ENCODE measurements around the gene PRPH.

The PRPH gene

DNA sequence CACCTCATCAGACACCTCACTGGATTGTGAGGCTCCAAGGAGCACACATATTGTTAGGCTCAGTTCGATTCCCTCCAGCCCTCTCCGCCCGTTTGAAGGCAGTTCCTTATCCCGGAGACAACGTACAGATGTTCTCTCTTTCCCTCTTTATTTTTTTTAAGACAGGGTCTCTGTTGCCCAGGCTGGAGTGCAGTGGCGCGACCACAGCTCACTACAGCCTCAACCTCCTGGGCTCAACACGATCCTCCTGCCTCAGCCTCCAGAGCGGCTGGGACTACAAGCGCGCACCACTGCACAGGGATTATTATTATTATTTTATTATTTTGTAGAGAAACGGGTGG, 27.4 kb downstream of the PRPH start:
- Histone ChIP-seq H2AFZ (ENCODE audit: low read depth, low read length) (peak overlapping the region; percentile 97), H3K4me3 (ENCODE audit: low read depth in 1 of 2, low read length in 2 of 2) (peak overlapping the region; percentile 73; a peak in 3 of 4 replicates), H3K9ac (ENCODE audit: low read depth, low read length) (peak overlapping the region; percentile 69), H3K27me3 (ENCODE audit: insufficient read depth, low read length, poor library complexity) (no peaks in the 10 kb centered on the region), H3K9me3 (ENCODE audit: insufficient read depth, low read length, severe bottlenecking) (no peaks in the 10 kb centered on the region), H3K27ac (ENCODE audit: low read length) (peak overlapping the region; percentile 95), H3K36me3 (ENCODE audit: insufficient read depth, low read length) (peaks cover 35% of the 10 kb centered on the region), H3K4me1 (ENCODE audit: insufficient read depth, low read length) (peaks cover 37% of the 10 kb centered on the region), H4K20me1 (ENCODE audit: insufficient read depth, low read length) (0 out of 2 replicates have a peak, but pooled peaks cover 3% of the 10 kb centered on the region), H3K79me2 (ENCODE audit: insufficient read depth, low read length) (peaks cover 28% of the 10 kb centered on the region), H3K4me2 (ENCODE audit: insufficient read depth, low read length) (peak overlapping the region; percentile 95)
- TF ChIP-seq, protein P1, sequence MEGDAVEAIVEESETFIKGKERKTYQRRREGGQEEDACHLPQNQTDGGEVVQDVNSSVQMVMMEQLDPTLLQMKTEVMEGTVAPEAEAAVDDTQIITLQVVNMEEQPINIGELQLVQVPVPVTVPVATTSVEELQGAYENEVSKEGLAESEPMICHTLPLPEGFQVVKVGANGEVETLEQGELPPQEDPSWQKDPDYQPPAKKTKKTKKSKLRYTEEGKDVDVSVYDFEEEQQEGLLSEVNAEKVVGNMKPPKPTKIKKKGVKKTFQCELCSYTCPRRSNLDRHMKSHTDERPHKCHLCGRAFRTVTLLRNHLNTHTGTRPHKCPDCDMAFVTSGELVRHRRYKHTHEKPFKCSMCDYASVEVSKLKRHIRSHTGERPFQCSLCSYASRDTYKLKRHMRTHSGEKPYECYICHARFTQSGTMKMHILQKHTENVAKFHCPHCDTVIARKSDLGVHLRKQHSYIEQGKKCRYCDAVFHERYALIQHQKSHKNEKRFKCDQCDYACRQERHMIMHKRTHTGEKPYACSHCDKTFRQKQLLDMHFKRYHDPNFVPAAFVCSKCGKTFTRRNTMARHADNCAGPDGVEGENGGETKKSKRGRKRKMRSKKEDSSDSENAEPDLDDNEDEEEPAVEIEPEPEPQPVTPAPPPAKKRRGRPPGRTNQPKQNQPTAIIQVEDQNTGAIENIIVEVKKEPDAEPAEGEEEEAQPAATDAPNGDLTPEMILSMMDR (IDR thresholded peaks at IDR 0.05; ENCODE audit: borderline replicate concordance, extremely low read depth, low read length, poor library complexity, severe bottlenecking): no peak
- TF ChIP-seq EZH2 (IDR thresholded peaks at IDR 0.05; ENCODE audit: borderline replicate concordance, low read depth, low read length, severe bottlenecking): no peak
- DNase-seq: no peak
- no peak; the same call in 2 of the 3 replicates for ATAC-seq (ENCODE audit: insufficient read depth, low read depth)

DNA sequence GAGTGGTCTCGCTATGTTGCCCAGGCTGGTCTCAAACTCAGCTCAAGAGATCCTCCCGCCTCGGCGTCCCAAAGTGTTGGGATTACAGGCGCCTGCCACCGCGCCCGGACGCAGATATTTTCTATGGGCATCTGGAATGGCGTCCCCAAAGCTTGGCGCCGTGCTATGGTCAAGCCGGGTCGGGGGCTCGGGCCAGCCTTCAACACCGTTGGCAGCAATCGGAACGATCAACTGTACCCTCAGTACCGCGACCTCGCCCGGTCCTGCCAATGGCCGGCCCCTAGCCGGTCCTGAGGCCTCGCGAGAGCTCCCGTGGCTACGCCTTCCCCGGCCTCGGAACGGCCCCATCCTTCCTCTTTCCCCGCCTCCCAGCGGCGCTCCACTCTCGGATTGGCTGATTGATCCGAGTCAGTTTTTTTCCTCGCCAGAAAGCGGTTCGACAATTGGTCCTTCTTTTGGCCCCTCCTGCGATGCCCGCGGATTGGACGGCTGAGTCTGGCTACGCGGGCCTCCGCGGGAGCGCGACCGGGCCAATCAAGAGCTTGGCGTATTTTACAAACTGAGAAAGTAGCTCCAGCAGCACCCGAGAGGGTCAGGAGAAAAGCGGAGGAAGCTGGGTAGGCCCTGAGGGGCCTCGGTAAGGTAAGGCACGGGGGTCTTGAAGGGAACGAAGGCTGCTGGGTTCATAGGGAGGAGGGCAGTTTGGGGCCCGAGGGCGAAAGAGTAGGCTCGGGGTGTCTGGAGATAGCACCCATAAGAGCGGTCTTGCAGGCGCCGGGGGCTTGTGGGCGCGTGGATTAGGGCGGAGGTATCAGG, 28.0 kb downstream of the PRPH start, which contains the start of gene TROAP:
TROAP (plus strand) TSS at position 548 of the 816 bp plus-strand sequence. CDS start 354 bp downstream, outside the sequence.
- Histone ChIP-seq H2AFZ (ENCODE audit: low read depth, low read length) (peak within 1 kb of the TSS; percentile 97), H3K4me3 (ENCODE audit: low read depth in 1 of 2, low read length in 2 of 2) (peak within 1 kb of the TSS; percentile 73), H3K9me3 (ENCODE audit: insufficient read depth, low read length, severe bottlenecking) (no peaks in the 10 kb centered on the region), H3K27me3 (ENCODE audit: insufficient read depth, low read length, poor library complexity) (no peaks in the 10 kb centered on the region), H3K4me2 (ENCODE audit: insufficient read depth, low read length) (peak within 1 kb of the TSS; percentile 95), H3K27ac (ENCODE audit: low read length) (peak within 1 kb of the TSS; percentile 95), H3K79me2 (ENCODE audit: insufficient read depth, low read length) (peaks cover 28% of the 10 kb centered on the region), H3K36me3 (ENCODE audit: insufficient read depth, low read length) (peaks cover 41% of the 10 kb centered on the region), H4K20me1 (ENCODE audit: insufficient read depth, low read length) (0 out of 2 replicates have a peak, but pooled peaks cover 3% of the 10 kb centered on the region), H3K9ac (ENCODE audit: low read depth, low read length) (peak within 1 kb of the TSS; percentile 69), H3K4me1 (ENCODE audit: insufficient read depth, low read length) (peaks cover 37% of the 10 kb centered on the region)
- peak; percentile 95 for ATAC-seq (ENCODE audit: insufficient read depth, low read depth)
- TF ChIP-seq, protein P1 (IDR thresholded peaks at IDR 0.05; ENCODE audit: borderline replicate concordance, extremely low read depth, low read length, poor library complexity, severe bottlenecking): no peak
- TF ChIP-seq EZH2 (IDR thresholded peaks at IDR 0.05; ENCODE audit: borderline replicate concordance, low read depth, low read length, severe bottlenecking): no peak
- DNase-seq: peak; percentile 99

DNA sequence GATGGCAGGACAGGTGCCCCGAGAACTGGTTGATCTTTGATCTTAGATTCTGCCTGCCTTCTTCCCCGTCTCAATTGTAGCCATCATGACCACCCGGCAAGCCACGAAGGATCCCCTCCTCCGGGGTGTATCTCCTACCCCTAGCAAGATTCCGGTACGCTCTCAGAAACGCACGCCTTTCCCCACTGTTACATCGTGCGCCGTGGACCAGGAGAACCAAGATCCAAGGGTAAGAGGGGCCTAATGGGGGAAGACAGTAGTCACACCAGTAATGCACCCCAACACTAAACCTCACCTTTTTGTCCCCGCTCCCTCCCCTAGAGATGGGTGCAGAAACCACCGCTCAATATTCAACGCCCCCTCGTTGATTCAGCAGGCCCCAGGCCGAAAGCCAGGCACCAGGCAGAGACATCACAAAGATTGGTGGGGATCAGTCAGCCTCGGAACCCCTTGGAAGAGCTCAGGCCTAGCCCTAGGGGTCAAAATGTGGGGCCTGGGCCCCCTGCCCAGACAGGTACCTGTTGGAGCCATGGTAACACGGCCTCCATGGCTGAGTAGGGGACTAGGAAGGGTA, 28.7 kb downstream of the PRPH start:
- peak overlapping the region; percentile 69 for H3K9ac ChIP-seq (ENCODE audit: low read depth, low read length)
- H3K27ac ChIP-seq (ENCODE audit: low read length): peak overlapping the region; percentile 82
- no peaks in the 10 kb centered on the region for H3K27me3 ChIP-seq (ENCODE audit: insufficient read depth, low read length, poor library complexity)
- no peak for DNase-seq
- peaks cover 45% of the 10 kb centered on the region for H3K36me3 ChIP-seq (ENCODE audit: insufficient read depth, low read length)
- peaks cover 37% of the 10 kb centered on the region for H3K4me1 ChIP-seq (ENCODE audit: insufficient read depth, low read length)
- H3K79me2 ChIP-seq (ENCODE audit: insufficient read depth, low read length): peaks cover 28% of the 10 kb centered on the region
- H3K4me2 ChIP-seq (ENCODE audit: insufficient read depth, low read length): peak overlapping the region; percentile 94
- H2AFZ ChIP-seq (ENCODE audit: low read depth, low read length): peak overlapping the region; percentile 81
- H3K9me3 ChIP-seq (ENCODE audit: insufficient read depth, low read length, severe bottlenecking): no peaks in the 10 kb centered on the region
- 0 out of 2 replicates have a peak, but pooled peaks cover 3% of the 10 kb centered on the region for H4K20me1 ChIP-seq (ENCODE audit: insufficient read depth, low read length)
- H3K4me3 ChIP-seq (ENCODE audit: low read depth in 1 of 2, low read length in 2 of 2): peak overlapping the region; percentile 42 to 73
- no peak for ATAC-seq (ENCODE audit: insufficient read depth, low read depth)
- TF ChIP-seq, protein P1 (IDR thresholded peaks at IDR 0.05; ENCODE audit: borderline replicate concordance, extremely low read depth, low read length, poor library complexity, severe bottlenecking): no peak
- no peak for TF ChIP-seq EZH2 (IDR thresholded peaks at IDR 0.05; ENCODE audit: borderline replicate concordance, low read depth, low read length, severe bottlenecking)

Measured in DND-41 (cell line).